Measurements from ENCODE around the gene FBXL13.

DNA sequence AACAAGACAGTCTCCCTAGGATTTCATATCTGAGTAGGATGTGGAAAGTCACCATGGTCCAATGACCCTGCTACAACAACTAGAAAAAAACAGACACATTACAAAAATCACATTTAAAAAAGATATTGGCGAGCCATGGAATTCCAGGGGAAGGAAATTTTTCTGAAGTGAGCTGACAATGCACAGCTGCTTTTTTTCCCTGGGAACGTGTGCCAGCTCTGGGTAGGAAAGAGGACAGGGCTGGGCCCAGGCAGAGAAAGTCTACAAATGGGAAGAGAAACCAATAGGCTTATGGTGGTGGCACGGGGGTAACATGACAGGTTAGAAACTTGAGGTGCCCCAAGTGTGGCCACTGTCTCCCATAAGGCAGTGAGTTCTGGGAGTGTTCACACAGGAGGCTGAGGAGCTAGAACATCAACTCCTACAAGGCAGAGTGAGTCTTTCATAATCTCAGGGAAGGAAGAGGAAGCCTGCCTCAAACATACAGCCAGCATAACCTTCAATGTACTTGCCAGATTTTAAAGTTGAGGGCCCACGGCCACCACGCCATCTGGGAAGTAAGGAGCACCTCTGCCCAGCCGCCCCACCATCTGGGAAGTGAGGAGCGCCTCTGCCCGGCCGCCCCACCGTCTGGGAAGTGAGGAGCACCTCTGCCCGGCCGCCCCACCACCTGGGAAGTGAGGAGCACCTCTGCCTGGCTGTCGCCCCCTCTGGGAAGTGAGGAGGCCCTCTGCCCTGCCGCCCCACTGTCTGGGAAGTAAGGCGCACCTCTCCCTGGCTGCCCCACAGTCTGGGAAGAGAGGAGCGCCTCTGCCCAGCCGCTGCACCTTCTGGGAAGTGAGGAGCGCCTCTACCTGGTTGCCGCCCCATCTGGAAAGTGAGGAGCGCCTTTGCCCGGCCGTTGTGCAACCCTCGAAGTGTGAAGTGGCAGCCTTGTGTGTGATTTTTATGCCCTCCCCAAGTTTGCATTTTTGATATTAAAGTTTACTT is 5.9 kb downstream of the FBXL13 start:
- TF ChIP-seq EZH2 (IDR thresholded peaks at IDR 0.05; ENCODE audit: insufficient read depth, poor library complexity, severe bottlenecking) (no peak), EZH2phosphoT487 (IDR thresholded peaks at IDR 0.05; ENCODE audit: insufficient read depth, low read depth) (no peak)

Measured in GM23248 (cell line).